Endothelial cell of umbilical vein (primary cell): ENCODE measurements around the gene TTI1. TPM values are rescaled to one million over a fixed set of nuclear protein-coding genes. Genes with fewer than 3 reads are reported as not detected.

Experiments used
- BruUV-seq: library from RNA; stranded (reverse); fragments of 400-500 nt; replicated peaks from 2 replicates; lab custom pipeline; 2021; lab: Mats Ljungman, UMichigan
- CTCF ChIA-PET: fragments of 300-600, 350-600 bp; sonication (Branson Sonifier 250); formaldehyde crosslinking; loops from one replicate; lab custom pipeline; 2021; ENCODE audit warnings: antibody characterized with exemption, inconsistent platforms; lab: Charles Lee
- POLR2A ChIA-PET: fragments of 300-600, 350-600 bp; sonication (Branson Sonifier 250); formaldehyde crosslinking; loops from one replicate; lab custom pipeline; 2021; ENCODE audit warnings: antibody characterized with exemption, inconsistent platforms; lab: Charles Lee
- DNase-seq: peaks from one replicate; pipeline ENCODE4 v3.0.0-alpha.2; 2011; ENCODE audit warnings: low read depth, low spot score
- FAIRE-seq: peaks from 2 replicates; lab custom pipeline; 2011; peaks lifted over from hg19 to GRCh38; lab: Jason Lieb, UNC
- H2AFZ ChIP-seq: 2 replicates; pipeline ENCODE4 v1.6.0; 2012; ENCODE audit warnings: low read depth, low read length, control low read depth, inconsistent platforms
- H3K27ac ChIP-seq: 2 replicates; pipeline ENCODE4 v1.5.1; 2011; ENCODE audit warnings: low read depth, mild to moderate bottlenecking, control low read depth, low read length, moderate library complexity; ENCODE audit not compliant: insufficient read depth
- H3K27me3 ChIP-seq, 2 experiments: 2 replicates each; pipeline versions ENCODE4 v1.6.0 to v1.6.1; 2011; ENCODE audit warnings: low read length in 2 of 2, mixed read lengths in 1 of 2; ENCODE audit not compliant: control insufficient read depth in 2 of 2, insufficient read depth in 2 of 2
- H3K36me3 ChIP-seq, 2 experiments: 2 replicates in 1 of 2; 3 replicates in 1 of 2; pipeline ENCODE4 v1.5.1; 2011; ENCODE audit warnings: low read length in 2 of 2, mild to moderate bottlenecking in 1 of 2, moderate library complexity in 1 of 2; ENCODE audit not compliant: control insufficient read depth in 2 of 2, insufficient read depth in 2 of 2; ENCODE audit errors: extremely low read depth in 1 of 2
- H3K4me1 ChIP-seq: 3 replicates; pipeline ENCODE4 v1.5.1; 2011; ENCODE audit warnings: mild to moderate bottlenecking, low read length; ENCODE audit not compliant: control insufficient read depth, insufficient read depth; ENCODE audit errors: extremely low read depth
- H3K4me2 ChIP-seq: 2 replicates; pipeline ENCODE4 v1.6.1; 2011; ENCODE audit warnings: low read length, control low read depth, mixed read lengths; ENCODE audit not compliant: insufficient read depth
- H3K4me3 ChIP-seq, 3 experiments: fragments of 200-600 bp in 1 of 3; sonication (generic), shearing (Covaris generic) in 1 of 3; replicated peaks in 1 of 3; 2 replicates each; pipeline ENCODE4 v1.5.1; 2011 to 2016; ENCODE audit warnings: control low read depth in 3 of 3, low read length in 3 of 3, mild to moderate bottlenecking in 2 of 3, inconsistent platforms in 1 of 3, low read depth in 1 of 3, moderate library complexity in 1 of 3; ENCODE audit not compliant: insufficient read depth in 1 of 3
- H3K79me2 ChIP-seq: 2 replicates; pipeline ENCODE4 v1.6.0; 2012; ENCODE audit warnings: low read length, inconsistent platforms; ENCODE audit not compliant: control insufficient read depth, insufficient read depth
- H3K9ac ChIP-seq: replicated peaks from 2 replicates; pipeline ENCODE3; 2011; ENCODE audit warnings: low read length, control low read depth; ENCODE audit not compliant: insufficient read depth; ENCODE audit errors: extremely low read depth
- H3K9me1 ChIP-seq: replicated peaks from 3 replicates; pipeline ENCODE4 v1.6.0; 2011; ENCODE audit warnings: mild to moderate bottlenecking, low read length; ENCODE audit not compliant: control insufficient read depth, insufficient read depth; ENCODE audit errors: extremely low read depth
- H3K9me3 ChIP-seq: replicated peaks from 2 replicates; pipeline ENCODE4 v1.5.1; 2012; ENCODE audit warnings: low read length, inconsistent platforms; ENCODE audit not compliant: control insufficient read depth, insufficient read depth
- H4K20me1 ChIP-seq: replicated peaks from 2 replicates; pipeline ENCODE3; 2011; ENCODE audit warnings: mild to moderate bottlenecking, low read length; ENCODE audit not compliant: control insufficient read depth, insufficient read depth; ENCODE audit errors: extremely low read depth
- EZH2 ChIP-seq: IDR thresholded peaks from 2 replicates; pipeline ENCODE4 v1.6.1; 2012; ENCODE audit warnings: borderline replicate concordance, low read depth, mild to moderate bottlenecking, moderate library complexity, low read length, inconsistent platforms; ENCODE audit not compliant: severe bottlenecking
- FOS ChIP-seq: IDR thresholded peaks from 2 replicates; pipeline ENCODE4 v1.6.1; 2011; ENCODE audit warnings: mild to moderate bottlenecking, low read length, moderate library complexity, borderline replicate concordance; ENCODE audit not compliant: insufficient read depth
- GATA2 ChIP-seq: IDR thresholded peaks from 2 replicates; pipeline ENCODE4 v1.7.0; 2011; ENCODE audit warnings: low read depth, mild to moderate bottlenecking, moderate library complexity, mixed read lengths, low read length; ENCODE audit not compliant: insufficient read length, insufficient read depth
- JUN ChIP-seq: IDR thresholded peaks from 2 replicates; pipeline ENCODE4 v1.6.1; 2011; ENCODE audit warnings: borderline replicate concordance, low read depth; ENCODE audit not compliant: insufficient read length, insufficient read depth
- MAX ChIP-seq: IDR thresholded peaks from 2 replicates; pipeline ENCODE4 v1.6.1; 2011; ENCODE audit not compliant: insufficient read depth, insufficient read length
- MYC ChIP-seq: IDR thresholded peaks from one replicate; pipeline ENCODE4 v1.6.1; 2011; ENCODE audit warnings: mild to moderate bottlenecking, low read depth, low read length
- POLR2A ChIP-seq: IDR thresholded peaks from 2 replicates; pipeline ENCODE4 v1.6.1; 2012; ENCODE audit warnings: low read depth, mild to moderate bottlenecking, control low read depth, low read length
- POLR2AphosphoS5 ChIP-seq: IDR thresholded peaks from 2 replicates; pipeline ENCODE4 v1.6.1; 2012; ENCODE audit warnings: low read depth, mild to moderate bottlenecking, control low read depth, low read length, moderate library complexity; ENCODE audit not compliant: insufficient read depth
- dilution Hi-C: fragments of 300-500 bp; cut with MboI; formaldehyde crosslinking; loops from one replicate; pipeline ENCODE4 v1.15.0; 2019; ENCODE audit warnings: low sequenced_read_pairs; ENCODE audit not compliant: extremely low pct_ligation_motif_present
- intact Hi-C: fragments of 100-400 bp; cut with micrococcal nuclease; formaldehyde crosslinking; loops from one replicate; pipeline ENCODE4 v1.10.0; 2022
- polyA plus RNA-seq, 4 experiments: library from polyadenylated mRNA; depleted of rRNA in 3 of 4; stranded (reverse) in 3 of 4; unstranded in 1 of 4; fragments of >200 nt; gene quantifications; 2 replicates each; pipeline versions ENCODE4 v1.2.1 to v1.2.3, GENCODE V29; 2011 to 2012; ENCODE audit warnings: missing spikeins in 1 of 4
- total RNA-seq: library from RNA; stranded (reverse); gene quantifications from 2 replicates; pipeline ENCODE4 v1.2.3, GENCODE V29; 2021
- TF ChIP-seq, protein P1 (sequence below), 2 donors: IDR thresholded peaks; 1 replicate in 1 of 2; 2 replicates in 1 of 2; pipeline ENCODE4 v1.5.1; 2011; ENCODE audit warnings: low read length in 2 of 2, mild to moderate bottlenecking in 2 of 2, moderate library complexity in 2 of 2, control low read depth in 1 of 2, inconsistent platforms in 1 of 2, low read depth in 1 of 2; ENCODE audit not compliant: insufficient read depth in 1 of 2; ENCODE audit errors: extremely low read depth in 1 of 2

Gene TTI1
- total and polyA plus RNA-seq, 2 donors (not counting 3 experiments of a cell fraction or from before 2014, with no cell fraction given), result 13.2 to 23.2 TPM

- Histone ChIP-seq H3K4me1 (no peaks in the 10 kb centered on the region), H3K9me3 (no peaks in the 10 kb centered on the region), H3K79me2 (no peaks in the 10 kb centered on the region), H4K20me1 (no peaks in the 10 kb centered on the region), H3K4me2 (no peak overlapping the region), H3K9me1 (no peaks in the 10 kb centered on the region), H3K27me3 (peaks cover 5% of the 10 kb centered on the region in 2 experiments), H3K4me3 (no peak overlapping the region), H3K36me3 (no peaks in the 10 kb centered on the region), H2AFZ (no peak overlapping the region), H3K9ac (no peak overlapping the region), H3K27ac (no peak overlapping the region)
- CTCF ChIA-PET, result interaction anchor here (1.2 to 1.5 kb wide), 2 partner anchors 9 to 16 kb away, joined by 4 to 5 read pairs; no protein-coding TSS in a partner anchor
- dilution Hi-C loops (no loop called here), intact Hi-C loops (no loop called here)
- POLR2A ChIA-PET, result no interaction called here
- FAIRE-seq (no peak), DNase-seq (no peak)
- no TSS peak for BruUV-seq
- TF ChIP-seq GATA2 (no peak), MAX (no peak)
Observed at GRCh38 chr20:37971561-37972127, 61.6 kb downstream of the TTI1 start.

GRCh38 chr20:37970856-37971245 is 62.4 kb downstream of the TTI1 start:
- no peak overlapping the region for H3K27ac ChIP-seq
- peaks cover 2 to 5% of the 10 kb centered on the region in 2 experiments for H3K27me3 ChIP-seq
- POLR2A ChIA-PET, result no interaction called here
- no peaks in the 10 kb centered on the region for H3K4me1 ChIP-seq
- no peak overlapping the region for H3K4me3 ChIP-seq
- no peak for FAIRE-seq
- H3K79me2 ChIP-seq, result no peaks in the 10 kb centered on the region
- intact Hi-C loops (no loop called here), dilution Hi-C loops (no loop called here)
- BruUV-seq, result no TSS peak
- H3K9ac ChIP-seq, result no peak overlapping the region
- no peaks in the 10 kb centered on the region for H3K36me3 ChIP-seq
- CTCF ChIA-PET, result interaction anchor here (1.2 to 1.5 kb wide), 2 partner anchors 9 to 15 kb away, joined by 4 to 5 read pairs; no protein-coding TSS in a partner anchor
- no peak for TF ChIP-seq JUN
- TF ChIP-seq, protein P1, sequence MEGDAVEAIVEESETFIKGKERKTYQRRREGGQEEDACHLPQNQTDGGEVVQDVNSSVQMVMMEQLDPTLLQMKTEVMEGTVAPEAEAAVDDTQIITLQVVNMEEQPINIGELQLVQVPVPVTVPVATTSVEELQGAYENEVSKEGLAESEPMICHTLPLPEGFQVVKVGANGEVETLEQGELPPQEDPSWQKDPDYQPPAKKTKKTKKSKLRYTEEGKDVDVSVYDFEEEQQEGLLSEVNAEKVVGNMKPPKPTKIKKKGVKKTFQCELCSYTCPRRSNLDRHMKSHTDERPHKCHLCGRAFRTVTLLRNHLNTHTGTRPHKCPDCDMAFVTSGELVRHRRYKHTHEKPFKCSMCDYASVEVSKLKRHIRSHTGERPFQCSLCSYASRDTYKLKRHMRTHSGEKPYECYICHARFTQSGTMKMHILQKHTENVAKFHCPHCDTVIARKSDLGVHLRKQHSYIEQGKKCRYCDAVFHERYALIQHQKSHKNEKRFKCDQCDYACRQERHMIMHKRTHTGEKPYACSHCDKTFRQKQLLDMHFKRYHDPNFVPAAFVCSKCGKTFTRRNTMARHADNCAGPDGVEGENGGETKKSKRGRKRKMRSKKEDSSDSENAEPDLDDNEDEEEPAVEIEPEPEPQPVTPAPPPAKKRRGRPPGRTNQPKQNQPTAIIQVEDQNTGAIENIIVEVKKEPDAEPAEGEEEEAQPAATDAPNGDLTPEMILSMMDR (IDR thresholded peaks at IDR 0.05; ENCODE audit: extremely low read depth in 1 of 2, insufficient read depth in 1 of 2, low read depth in 1 of 2, low read length in 2 of 2), result no peak
- no peak for TF ChIP-seq MYC
- no peak for TF ChIP-seq EZH2
- no peak for TF ChIP-seq POLR2A
- no peak for TF ChIP-seq MAX
- TF ChIP-seq POLR2AphosphoS5, result no peak
- TF ChIP-seq FOS, result no peak
- no peak for TF ChIP-seq GATA2
- no peak overlapping the region for H3K4me2 ChIP-seq
- no peak overlapping the region for H2AFZ ChIP-seq
- DNase-seq, result no peak
- no peaks in the 10 kb centered on the region for H3K9me3 ChIP-seq
- H4K20me1 ChIP-seq, result no peaks in the 10 kb centered on the region
- no peaks in the 10 kb centered on the region for H3K9me1 ChIP-seq
